ENCODE results near the gene FAXDC2. TPM values are rescaled to one million over a fixed set of nuclear protein-coding genes. Genes with fewer than 3 reads are reported as not detected.

The FAXDC2 gene
- polyA plus RNA-seq, 1 donor from 2014 or later, result 0.90 TPM

DNA sequence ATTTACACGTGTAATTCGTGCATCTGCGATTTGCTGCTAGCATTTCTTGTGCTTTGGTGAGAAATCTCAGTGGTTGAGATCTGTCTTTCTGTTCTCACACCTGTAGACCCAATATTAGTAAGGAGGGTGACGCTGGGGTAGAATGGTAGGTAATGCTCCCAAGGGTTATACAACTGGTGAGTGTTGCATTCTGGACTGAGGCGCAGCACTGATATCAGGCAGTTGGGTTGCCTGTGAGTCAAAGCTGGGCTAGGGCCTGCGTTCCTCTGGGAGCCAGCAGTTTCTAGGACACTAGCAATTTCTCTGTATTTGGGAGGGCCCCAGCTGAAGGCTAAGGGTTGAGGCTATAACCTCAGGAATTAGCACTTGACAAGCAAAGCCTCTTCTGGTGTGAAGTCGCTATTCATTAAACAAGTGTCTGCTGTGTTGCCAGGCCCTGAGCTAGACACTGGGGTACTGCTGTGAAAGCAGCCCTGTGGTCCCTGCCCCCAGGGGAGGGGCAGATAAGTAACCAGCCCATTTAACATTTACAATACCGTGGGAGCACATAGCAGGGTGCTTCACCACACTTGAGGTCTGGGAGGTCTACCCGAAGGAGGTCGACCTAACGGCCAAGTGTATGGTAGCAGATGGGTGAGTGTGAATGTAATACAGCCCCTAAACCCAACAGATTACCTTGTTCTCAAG, 66.5 kb downstream of the FAXDC2 start:
- Mint-ChIP-seq H3K27ac (peak overlapping the region in 2 of 3 donors; percentile 37 to 90), H3K4me1 (peaks cover 59 to 62% (median 59%) of the 10 kb centered on the region in 3 donors), H3K4me3 (peak overlapping the region in 2 of 4 donors; percentile 23 to 53), H3K36me3 (no peaks in the 10 kb centered on the region), H3K9me3 (no peaks in the 10 kb centered on the region), H3K27me3 (no peaks in the 10 kb centered on the region)

DNA sequence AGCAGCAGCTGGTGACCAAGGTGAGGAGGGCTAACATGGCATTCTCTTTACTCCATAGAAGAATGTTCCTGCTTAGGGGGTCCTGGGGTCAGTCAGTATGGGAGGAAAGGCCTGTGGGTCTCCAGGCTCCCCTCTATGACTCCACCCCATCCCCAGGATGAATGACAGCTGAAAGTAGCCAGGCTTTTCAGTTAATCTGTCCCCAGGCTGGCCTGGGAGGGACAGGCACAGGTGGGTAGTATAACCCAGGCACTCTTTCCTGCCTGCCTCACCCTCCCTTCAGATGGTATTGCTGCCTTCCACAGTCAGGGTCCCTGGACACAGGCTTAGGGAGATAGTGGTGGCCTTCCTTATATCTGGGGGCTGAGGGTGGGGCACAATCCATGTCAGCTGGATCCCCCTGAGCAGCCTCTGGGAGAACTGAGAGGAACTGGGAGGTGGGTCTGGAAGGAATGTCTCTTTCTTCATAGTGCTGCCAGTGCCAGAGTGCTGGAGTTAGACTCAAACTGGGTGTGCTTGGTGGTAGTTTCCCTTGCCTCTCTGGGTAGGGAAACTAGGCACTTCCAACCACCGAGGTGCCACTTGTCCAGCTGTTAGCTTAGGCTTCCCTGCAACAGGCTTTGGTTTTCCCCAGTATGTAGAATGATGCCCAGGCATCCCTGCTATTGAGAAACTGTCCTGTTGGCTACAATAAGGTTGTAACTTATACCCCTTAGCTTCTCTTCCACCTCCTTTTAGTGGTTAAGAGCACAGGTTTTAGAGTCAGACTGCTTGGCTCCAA, 67.4 kb downstream of the FAXDC2 start:
- H3K4me3 Mint-ChIP-seq, result peak overlapping the region in 1 of 4 donors; percentile 75
- no peaks in the 10 kb centered on the region for H3K36me3 Mint-ChIP-seq
- H3K27me3 Mint-ChIP-seq, result no peaks in the 10 kb centered on the region
- no peaks in the 10 kb centered on the region for H3K9me3 Mint-ChIP-seq
- peak overlapping the region; percentile 37 to 67 (median 53) for H3K27ac Mint-ChIP-seq
- H3K4me1 Mint-ChIP-seq, result peaks cover 52 to 60% (median 60%) of the 10 kb centered on the region in 3 donors

DNA sequence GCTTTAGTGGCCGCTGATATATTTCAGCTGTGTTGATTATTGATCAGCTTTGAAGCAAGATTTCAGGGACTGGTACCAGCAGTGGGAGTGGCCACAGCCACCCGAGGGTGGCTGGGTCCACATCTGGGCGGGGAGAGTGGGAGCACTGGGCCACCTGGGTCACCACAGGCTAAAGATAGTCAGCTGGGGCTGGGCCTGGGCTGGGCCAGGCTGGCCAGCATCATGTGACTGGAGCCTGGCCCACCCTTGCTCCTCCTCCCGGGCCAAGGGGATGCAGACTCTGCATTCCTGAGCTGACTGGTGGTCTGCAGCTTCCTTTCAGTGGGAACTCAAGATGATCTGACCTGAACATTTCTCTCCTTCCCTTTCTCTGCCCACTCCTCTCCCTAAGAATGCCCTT, 68.1 kb downstream of the FAXDC2 start:
- Mint-ChIP-seq H3K9me3 (no peaks in the 10 kb centered on the region), H3K4me1 (peaks cover 46 to 54% (median 53%) of the 10 kb centered on the region in 3 donors), H3K27me3 (no peaks in the 10 kb centered on the region), H3K36me3 (no peaks in the 10 kb centered on the region), H3K4me3 (peak overlapping the region in 2 of 4 donors; percentile 4 to 75), H3K27ac (peak overlapping the region in 2 of 3 donors; percentile 67 to 85)

DNA sequence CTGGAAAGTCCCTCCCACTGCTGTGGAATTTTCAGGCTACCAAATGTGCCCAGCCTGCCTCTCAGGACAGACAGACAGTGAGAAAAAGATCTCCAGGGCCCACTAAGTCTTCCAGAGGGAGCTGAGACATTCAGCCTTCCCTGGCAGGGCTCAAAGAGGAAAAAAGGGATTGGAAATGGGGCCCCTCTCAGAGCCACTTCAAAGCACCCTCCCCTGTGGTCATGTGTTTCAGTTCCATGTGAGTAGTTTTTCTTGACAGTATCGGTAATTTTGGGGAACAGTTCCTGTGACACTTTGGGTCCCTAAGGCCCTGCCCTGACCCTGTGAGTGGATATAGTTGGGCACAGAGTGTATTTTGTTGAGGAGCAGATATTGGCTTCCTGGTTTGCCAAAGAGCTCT, 70.3 kb downstream of the FAXDC2 start:
- H3K4me3 Mint-ChIP-seq, result peak overlapping the region in 1 of 4 donors; percentile 68
- no peaks in the 10 kb centered on the region for H3K36me3 Mint-ChIP-seq
- no peaks in the 10 kb centered on the region for H3K9me3 Mint-ChIP-seq
- H3K27me3 Mint-ChIP-seq, result no peaks in the 10 kb centered on the region
- H3K27ac Mint-ChIP-seq, result peak overlapping the region in 2 of 3 donors; percentile 10 to 27
- peaks cover 36 to 47% (median 47%) of the 10 kb centered on the region in 3 donors for H3K4me1 Mint-ChIP-seq

DNA sequence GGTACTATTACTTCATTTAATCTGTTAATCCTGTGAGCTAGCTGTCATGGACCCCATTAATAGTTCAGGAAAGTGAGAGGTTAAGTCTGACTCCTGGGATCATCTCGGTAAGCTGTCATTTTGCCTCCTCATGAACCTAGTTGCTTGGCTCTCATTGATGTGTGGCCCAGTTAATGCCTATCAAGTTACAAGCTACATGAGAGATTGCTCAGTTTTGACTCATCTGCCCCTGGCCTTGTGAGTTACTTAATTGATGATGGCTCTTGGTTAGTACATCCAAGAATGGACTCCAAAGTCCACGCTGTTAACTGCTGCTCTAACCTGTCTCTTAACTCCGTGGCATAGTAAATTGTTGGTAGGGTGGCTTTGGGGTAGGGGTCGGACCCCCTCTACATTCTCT, 71.3 kb downstream of the FAXDC2 start:
- peak overlapping the region in 1 of 4 donors; percentile 47 for H3K4me3 Mint-ChIP-seq
- peaks cover 34 to 45% (median 43%) of the 10 kb centered on the region in 3 donors for H3K4me1 Mint-ChIP-seq
- H3K27ac Mint-ChIP-seq, result no peak overlapping the region
- no peaks in the 10 kb centered on the region for H3K9me3 Mint-ChIP-seq
- no peaks in the 10 kb centered on the region for H3K27me3 Mint-ChIP-seq
- no peaks in the 10 kb centered on the region for H3K36me3 Mint-ChIP-seq

DNA sequence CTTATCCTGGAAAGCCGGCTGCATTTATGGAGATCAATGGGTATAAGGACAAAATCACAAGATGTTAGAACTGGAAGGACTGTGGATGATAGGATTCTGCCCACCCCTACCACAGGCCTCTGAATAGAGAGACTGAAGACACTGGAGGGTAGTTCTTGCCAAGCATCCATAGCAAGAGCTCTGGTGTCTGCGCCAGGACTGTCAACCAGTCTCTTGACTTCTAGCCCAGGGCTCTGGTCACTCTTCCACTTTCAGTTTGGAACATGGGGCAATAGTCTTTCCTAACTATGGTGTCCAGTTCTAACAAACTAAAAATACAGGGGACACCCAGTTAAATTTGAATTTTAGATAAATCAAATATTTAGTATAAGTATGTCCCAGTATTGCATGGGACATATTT, 71.9 kb downstream of the FAXDC2 start:
- no peak overlapping the region for H3K27ac Mint-ChIP-seq
- H3K4me3 Mint-ChIP-seq, result no peak overlapping the region
- peaks cover 33 to 43% (median 39%) of the 10 kb centered on the region in 3 donors for H3K4me1 Mint-ChIP-seq
- H3K9me3 Mint-ChIP-seq, result no peaks in the 10 kb centered on the region
- no peaks in the 10 kb centered on the region for H3K36me3 Mint-ChIP-seq
- H3K27me3 Mint-ChIP-seq, result no peaks in the 10 kb centered on the region

DNA sequence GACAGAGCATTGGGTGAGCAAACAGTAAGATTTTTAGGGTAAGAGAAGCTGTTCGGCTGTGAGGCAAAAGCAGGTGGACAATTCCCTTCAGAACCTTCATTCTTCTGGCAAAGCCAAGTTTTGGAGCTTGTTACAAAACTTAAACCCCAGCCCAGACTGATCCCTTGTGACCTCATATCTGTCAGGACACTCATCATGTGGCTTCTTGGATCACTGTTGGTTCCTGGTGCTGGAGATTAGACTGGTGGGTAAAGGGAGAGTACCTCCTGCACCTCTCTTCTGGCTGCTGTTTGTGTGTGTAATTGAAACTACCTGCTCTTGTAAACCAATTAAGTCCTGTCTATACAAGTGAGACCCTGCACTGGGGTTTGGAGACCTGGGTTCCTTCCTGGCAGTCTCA, 74.2 kb downstream of the FAXDC2 start:
- Mint-ChIP-seq H3K4me1 (peaks cover 28 to 45% (median 32%) of the 10 kb centered on the region in 3 donors), H3K36me3 (no peaks in the 10 kb centered on the region), H3K27me3 (no peaks in the 10 kb centered on the region), H3K9me3 (no peaks in the 10 kb centered on the region), H3K27ac (peak overlapping the region in 1 of 3 donors; percentile 73), H3K4me3 (no peak overlapping the region)

DNA sequence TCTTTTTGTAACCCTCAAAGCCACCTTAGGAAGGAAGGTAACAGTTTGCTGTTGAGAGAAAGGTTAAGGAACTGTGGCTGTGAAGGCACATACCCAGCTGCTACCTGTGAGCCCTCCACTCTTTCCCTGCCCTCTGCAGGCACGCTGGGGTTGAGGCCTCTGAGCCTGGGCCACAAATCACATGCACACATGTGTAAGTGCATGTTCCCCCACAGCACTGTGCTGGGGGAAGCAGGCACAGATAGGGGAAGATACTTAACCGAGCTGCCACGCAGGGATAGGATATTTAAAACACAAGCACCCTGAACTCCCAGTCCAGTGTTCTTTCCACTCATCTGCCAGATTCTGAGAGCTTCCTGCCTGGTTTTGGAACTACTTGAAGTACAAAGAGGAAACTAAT, 77.1 kb downstream of the FAXDC2 start:
- H3K9me3 Mint-ChIP-seq, result no peaks in the 10 kb centered on the region

DNA sequence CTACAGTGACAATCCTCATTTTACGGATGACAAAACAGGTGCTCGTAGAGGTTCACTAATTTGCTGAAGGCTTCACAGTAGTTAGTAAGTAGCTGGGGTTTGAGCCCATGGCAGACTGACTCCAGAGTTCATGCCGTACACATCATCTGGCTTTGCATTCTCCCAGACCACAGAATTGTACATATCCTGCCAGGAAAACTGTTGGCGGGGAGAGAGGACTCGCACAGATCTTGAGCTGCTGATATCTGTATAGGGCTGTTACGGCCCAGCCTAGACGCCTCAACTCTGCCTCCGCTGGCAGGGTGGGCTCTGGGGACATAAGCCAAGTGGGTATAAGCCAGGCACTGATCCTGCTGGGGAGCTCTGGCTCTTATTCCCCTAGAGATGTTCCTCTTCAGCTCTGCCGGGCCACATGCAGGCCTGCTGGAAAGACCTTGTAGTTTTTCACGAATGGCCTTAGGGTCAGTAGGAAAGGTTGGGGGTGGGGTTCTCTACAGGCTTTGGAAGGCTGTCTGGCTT, 79.0 kb downstream of the FAXDC2 start:
- Mint-ChIP-seq H3K27me3 (no peaks in the 10 kb centered on the region), H3K9me3 (no peaks in the 10 kb centered on the region), H3K4me1 (peaks cover 42 to 70% (median 57%) of the 10 kb centered on the region in 3 donors), H3K4me3 (peak overlapping the region in 2 of 4 donors; percentile 44 to 92), H3K36me3 (no peaks in the 10 kb centered on the region), H3K27ac (peak overlapping the region; percentile 77 to 88 (median 85))

More for the DNA sequence above, 77.1 kb downstream of the FAXDC2 start:
- peaks cover 32 to 56% (median 43%) of the 10 kb centered on the region in 3 donors for H3K4me1 Mint-ChIP-seq
- H3K36me3 Mint-ChIP-seq, result no peaks in the 10 kb centered on the region
- H3K27ac Mint-ChIP-seq, result no peak overlapping the region
- H3K4me3 Mint-ChIP-seq, result peak overlapping the region in 1 of 4 donors; percentile 30
- H3K27me3 Mint-ChIP-seq, result no peaks in the 10 kb centered on the region

DNA sequence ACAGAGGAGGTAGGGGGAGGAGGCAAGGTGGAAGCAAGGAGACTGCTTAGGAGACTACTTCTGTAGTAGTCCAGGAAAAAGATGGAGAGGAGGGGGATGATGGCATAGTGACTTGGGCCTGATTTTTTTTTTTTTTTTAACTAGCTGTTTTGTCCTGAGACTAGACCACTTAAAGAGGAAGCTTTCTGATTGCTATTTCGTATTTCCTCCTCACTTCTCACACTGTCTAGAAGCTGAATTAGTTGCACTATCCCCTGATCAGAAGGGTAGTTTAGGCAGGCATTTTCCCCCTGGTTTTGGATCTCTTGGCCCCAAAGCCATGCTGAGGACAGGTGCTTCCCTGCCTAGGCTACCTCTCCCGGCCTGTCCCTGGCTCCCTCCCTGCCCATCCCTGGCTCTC, 80.3 kb downstream of the FAXDC2 start:
- Mint-ChIP-seq H3K4me3 (peak overlapping the region; percentile 3 to 92 (median 77)), H3K27me3 (no peaks in the 10 kb centered on the region), H3K27ac (peak overlapping the region; percentile 85 to 95 (median 87)), H3K4me1 (peaks cover 48 to 76% (median 67%) of the 10 kb centered on the region in 3 donors), H3K36me3 (no peaks in the 10 kb centered on the region), H3K9me3 (no peaks in the 10 kb centered on the region)

Other genes starting within 250 kb of the FAXDC2 start
- gene LARP1, start 95.2 kb downstream of the FAXDC2 start, polyA plus RNA-seq, result 24.9 TPM
- 143 TPM for gene CNOT8, start 8.0 kb upstream of the FAXDC2 start, polyA plus RNA-seq
- gene GEMIN5, start 87.6 kb upstream of the FAXDC2 start, polyA plus RNA-seq, result 8.4 TPM
- 87.4 TPM for gene MRPL22, start 90.5 kb upstream of the FAXDC2 start, polyA plus RNA-seq
- gene KIF4B, start 163.2 kb upstream of the FAXDC2 start, polyA plus RNA-seq, result not detected